Endodermal cell (in vitro differentiated cells): ENCODE measurements around the gene TREML1. TPM values are rescaled to one million over a fixed set of nuclear protein-coding genes. Genes with fewer than 3 reads are reported as not detected.
"Not testable (repeated sequence)": the region's sequence is repeated elsewhere in the genome, so short reads cannot be mapped to it uniquely, and the experiment has no call there.

Experiments
- DNase-seq: peaks from one replicate; pipeline ENCODE4 v3.0.0-alpha.2; 2017
- H3K27ac ChIP-seq: 2 replicates; pipeline ENCODE4 v1.5.1; 2013; ENCODE audit warnings: mild to moderate bottlenecking, low read depth, low read length, moderate library complexity
- H3K27me3 ChIP-seq: 2 replicates; pipeline ENCODE4 v1.6.1; 2013; ENCODE audit warnings: mild to moderate bottlenecking, low read length, moderate library complexity; ENCODE audit not compliant: insufficient read depth, control insufficient read depth, poor library complexity, severe bottlenecking
- H3K36me3 ChIP-seq: 2 replicates; pipeline ENCODE4 v1.7.0; 2013; ENCODE audit warnings: mild to moderate bottlenecking, low read length, moderate library complexity; ENCODE audit not compliant: control insufficient read depth, insufficient read depth
- H3K4me1 ChIP-seq: one replicate; pipeline ENCODE4 v1.7.0; 2013; ENCODE audit warnings: low read length; ENCODE audit not compliant: control insufficient read depth, insufficient read depth
- H3K4me3 ChIP-seq: 2 replicates; pipeline ENCODE4 v1.5.1; 2013; ENCODE audit warnings: mild to moderate bottlenecking, low read length, moderate library complexity
- H3K9ac ChIP-seq: 2 replicates; pipeline ENCODE4 v1.6.1; 2013; ENCODE audit warnings: mild to moderate bottlenecking, low read length, moderate library complexity; ENCODE audit not compliant: poor library complexity, severe bottlenecking; ENCODE audit errors: extremely low read depth
- H3K9me3 ChIP-seq: 2 replicates; pipeline ENCODE4 v1.6.1; 2013; ENCODE audit warnings: mild to moderate bottlenecking, low read length, moderate library complexity; ENCODE audit not compliant: control insufficient read depth
- H3K27ac Mint-ChIP-seq: 2 replicates; pipeline ENCODE4 v1.8.0; 2020; ENCODE audit warnings: mixed read lengths
- H3K27me3 Mint-ChIP-seq: 2 replicates; pipeline ENCODE4 v1.8.0; 2021; ENCODE audit warnings: mild to moderate bottlenecking, mixed read lengths; ENCODE audit not compliant: insufficient read depth
- H3K36me3 Mint-ChIP-seq: 2 replicates; pipeline ENCODE4 v1.8.0; 2020; ENCODE audit warnings: low read depth, mixed read lengths
- H3K4me1 Mint-ChIP-seq: 2 replicates; pipeline ENCODE4 v1.8.0; 2020; ENCODE audit warnings: mixed read lengths
- H3K4me3 Mint-ChIP-seq: 2 replicates; pipeline ENCODE4 v1.8.0; 2020; ENCODE audit warnings: mild to moderate bottlenecking, moderate library complexity, mixed read lengths
- H3K9me3 Mint-ChIP-seq: 2 replicates; pipeline ENCODE4 v1.8.0; 2020; ENCODE audit warnings: mild to moderate bottlenecking, mixed read lengths
- WGBS, 2 experiments: methylation state at CpG; one replicate each; pipeline versions ENCODE4 v1.1.5 to v1.1.7; 2013; ENCODE audit warnings: missing lambda C conversion rate in 2 of 2, mixed read lengths in 1 of 2; ENCODE audit not compliant: insufficient coverage in 1 of 2, insufficient read length in 1 of 2; 5-methylcytosine and 5-hydroxymethylcytosine counted together
- total RNA-seq, 2 donors: library from RNA; stranded (reverse); fragmentation: NEBNext Ultra II Directional in 1 of 2; extraction: Animal tissue kit (Norgen Biotek cat#: 25700) in 1 of 2; gene quantifications; 2 replicates in 1 of 2; 3 replicates in 1 of 2; pipeline ENCODE4 v1.2.1, GENCODE V29; 2021
- TF ChIP-seq, protein P1 (sequence below): fragments of 200-600 bp; sonication (generic); conservative IDR thresholded peaks from 2 replicates; pipeline ENCODE4 v1.5.0; 2021; ENCODE audit warnings: antibody characterized with exemption, mild to moderate bottlenecking

Gene TREML1
- total RNA-seq, 2 donors from 2014 or later, result 0.31 to 0.53 TPM

DNA sequence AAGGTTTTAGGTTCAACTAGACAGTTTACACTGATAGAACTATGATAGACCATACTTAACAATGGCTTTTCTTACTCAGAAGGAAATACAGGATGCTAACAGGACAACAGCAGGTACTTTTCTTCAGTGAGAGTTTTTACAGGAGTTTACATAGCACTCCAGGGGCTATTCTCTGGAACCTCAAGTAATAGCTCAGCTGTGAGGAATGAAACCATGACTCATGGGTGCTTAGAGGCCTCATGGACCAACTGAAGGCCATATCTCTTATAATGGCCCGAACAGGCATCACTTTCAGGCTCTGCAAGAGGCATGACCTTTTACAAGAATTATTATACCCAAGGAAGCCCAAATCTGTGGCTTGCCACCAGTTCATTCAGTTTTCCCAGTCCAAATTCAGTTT lies 31.8 kb downstream of the TREML1 start:
- Mint-ChIP-seq H3K36me3 (peaks cover 10% of the 10 kb centered on the region), H3K27ac (no peak overlapping the region), H3K27me3 (no peaks in the 10 kb centered on the region), H3K4me3 (no peak overlapping the region), H3K4me1 (no peaks in the 10 kb centered on the region), H3K9me3 (no peaks in the 10 kb centered on the region)
- no peaks in the 10 kb centered on the region for H3K27me3 ChIP-seq
- no peak overlapping the region for H3K27ac ChIP-seq
- 85 to 100% methylated on average over 1 of the region's 1 CpG for WGBS, 2 experiments
- H3K9ac ChIP-seq, result no peak overlapping the region
- TF ChIP-seq, protein P1, sequence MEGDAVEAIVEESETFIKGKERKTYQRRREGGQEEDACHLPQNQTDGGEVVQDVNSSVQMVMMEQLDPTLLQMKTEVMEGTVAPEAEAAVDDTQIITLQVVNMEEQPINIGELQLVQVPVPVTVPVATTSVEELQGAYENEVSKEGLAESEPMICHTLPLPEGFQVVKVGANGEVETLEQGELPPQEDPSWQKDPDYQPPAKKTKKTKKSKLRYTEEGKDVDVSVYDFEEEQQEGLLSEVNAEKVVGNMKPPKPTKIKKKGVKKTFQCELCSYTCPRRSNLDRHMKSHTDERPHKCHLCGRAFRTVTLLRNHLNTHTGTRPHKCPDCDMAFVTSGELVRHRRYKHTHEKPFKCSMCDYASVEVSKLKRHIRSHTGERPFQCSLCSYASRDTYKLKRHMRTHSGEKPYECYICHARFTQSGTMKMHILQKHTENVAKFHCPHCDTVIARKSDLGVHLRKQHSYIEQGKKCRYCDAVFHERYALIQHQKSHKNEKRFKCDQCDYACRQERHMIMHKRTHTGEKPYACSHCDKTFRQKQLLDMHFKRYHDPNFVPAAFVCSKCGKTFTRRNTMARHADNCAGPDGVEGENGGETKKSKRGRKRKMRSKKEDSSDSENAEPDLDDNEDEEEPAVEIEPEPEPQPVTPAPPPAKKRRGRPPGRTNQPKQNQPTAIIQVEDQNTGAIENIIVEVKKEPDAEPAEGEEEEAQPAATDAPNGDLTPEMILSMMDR, result no peak
- no peaks in the 10 kb centered on the region for H3K4me1 ChIP-seq
- no peak for DNase-seq
- no peak overlapping the region for H3K4me3 ChIP-seq
- no peaks in the 10 kb centered on the region for H3K9me3 ChIP-seq
- H3K36me3 ChIP-seq, result no peaks in the 10 kb centered on the region

DNA sequence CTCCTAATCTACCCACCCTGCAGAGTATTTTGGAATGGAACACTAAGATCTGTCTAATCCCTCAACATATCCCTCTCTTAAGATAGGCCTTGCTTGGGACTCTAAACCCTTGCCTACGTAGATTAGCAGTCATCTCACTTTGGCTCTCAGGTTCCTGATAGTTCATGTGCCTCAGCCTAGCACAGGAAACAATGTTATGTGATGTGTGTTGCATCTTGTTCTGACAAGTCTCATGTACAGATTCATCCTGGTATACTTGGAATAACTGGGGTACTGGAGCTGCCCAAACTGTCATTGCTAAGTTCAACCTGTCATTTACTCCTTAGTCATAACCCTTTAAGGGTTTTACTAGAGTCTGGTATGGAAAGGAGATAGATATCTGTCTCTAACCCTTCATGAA lies 34.1 kb downstream of the TREML1 start:
- H3K4me1 ChIP-seq, result no peaks in the 10 kb centered on the region
- DNase-seq, result no peak
- peaks cover 3% of the 10 kb centered on the region for H3K4me1 Mint-ChIP-seq
- H3K4me3 ChIP-seq, result no peak overlapping the region
- H3K36me3 Mint-ChIP-seq, result peaks cover 9% of the 10 kb centered on the region
- no peaks in the 10 kb centered on the region for H3K9me3 ChIP-seq
- no peaks in the 10 kb centered on the region for H3K27me3 Mint-ChIP-seq
- no peak overlapping the region for H3K27ac Mint-ChIP-seq
- no peaks in the 10 kb centered on the region for H3K9me3 Mint-ChIP-seq
- WGBS, 2 experiments, result 89 to 100% methylated on average over 1 of the region's 1 CpG
- TF ChIP-seq, protein P1, result no peak
- H3K36me3 ChIP-seq, result no peaks in the 10 kb centered on the region
- H3K27ac ChIP-seq, result no peak overlapping the region
- H3K9ac ChIP-seq, result no peak overlapping the region
- no peak overlapping the region for H3K4me3 Mint-ChIP-seq
- no peaks in the 10 kb centered on the region for H3K27me3 ChIP-seq

DNA sequence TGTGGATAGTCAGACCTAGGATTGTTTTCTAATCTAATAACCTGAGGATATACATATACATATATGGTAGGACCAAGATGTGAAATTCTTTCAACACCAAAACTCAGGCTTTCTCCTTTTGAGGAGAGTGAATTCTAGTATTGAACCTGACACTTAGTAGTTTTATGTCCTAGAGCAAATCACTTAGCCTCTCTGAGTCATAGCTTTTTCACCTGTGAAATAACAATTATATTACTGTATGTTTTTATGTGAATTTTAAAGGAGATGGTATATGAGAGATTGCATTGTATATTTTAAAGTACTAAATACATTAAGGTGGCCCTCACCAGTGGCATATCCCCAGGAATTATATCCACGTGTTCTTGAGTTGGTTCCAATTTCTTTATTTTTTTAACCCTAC lies 34.6 kb downstream of the TREML1 start:
- no peak overlapping the region for H3K9ac ChIP-seq
- no peaks in the 10 kb centered on the region for H3K9me3 ChIP-seq
- no peaks in the 10 kb centered on the region for H3K4me1 ChIP-seq
- TF ChIP-seq, protein P1, result no peak
- H3K36me3 Mint-ChIP-seq, result peaks cover 8% of the 10 kb centered on the region
- no peak overlapping the region for H3K27ac ChIP-seq
- H3K4me3 ChIP-seq, result no peak overlapping the region
- no peak overlapping the region for H3K27ac Mint-ChIP-seq
- DNase-seq, result no peak
- peaks cover 3% of the 10 kb centered on the region for H3K4me1 Mint-ChIP-seq
- H3K27me3 ChIP-seq, result no peaks in the 10 kb centered on the region
- WGBS, 2 experiments, result 86 to 91% methylated on average over 1 of the region's 1 CpG
- no peaks in the 10 kb centered on the region for H3K36me3 ChIP-seq
- no peaks in the 10 kb centered on the region for H3K9me3 Mint-ChIP-seq
- H3K27me3 Mint-ChIP-seq, result no peaks in the 10 kb centered on the region
- H3K4me3 Mint-ChIP-seq, result no peak overlapping the region

DNA sequence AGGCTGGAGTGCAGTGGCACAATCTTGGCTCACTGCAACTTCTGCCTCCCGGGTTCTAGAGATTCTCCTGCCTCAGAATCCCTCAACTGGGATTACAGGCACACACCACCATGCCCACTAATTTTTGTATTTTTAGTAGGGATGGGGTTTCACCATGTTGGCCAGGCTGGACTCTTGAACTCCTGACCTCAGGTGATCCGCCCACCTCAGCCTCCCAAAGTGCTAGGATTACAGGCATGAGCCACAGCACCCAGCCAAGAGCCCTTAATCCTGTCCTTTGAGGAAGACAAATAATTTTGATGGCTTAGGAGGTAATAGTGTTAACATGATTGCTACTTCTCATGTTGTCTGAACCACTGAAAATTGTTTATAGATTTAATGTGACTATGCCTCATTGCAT lies 39.1 kb downstream of the TREML1 start:
- not testable (repeated sequence) for H3K4me1 ChIP-seq, H3K36me3 ChIP-seq, H3K9me3 Mint-ChIP-seq, H3K4me3 Mint-ChIP-seq, H3K36me3 Mint-ChIP-seq, H3K27me3 ChIP-seq, H3K4me1 Mint-ChIP-seq, H3K27me3 Mint-ChIP-seq, DNase-seq, H3K9me3 ChIP-seq, H3K4me3 ChIP-seq, H3K27ac Mint-ChIP-seq, H3K9ac ChIP-seq, H3K27ac ChIP-seq
- 89% methylated on average over 2 of the region's 2 CpGs; no CpG with 5 or more reads in 1 of the 2 experiments for WGBS, 2 experiments
